ENCODE data around the gene TMPRSS12. TPM values are rescaled to one million over a fixed set of nuclear protein-coding genes. Genes with fewer than 3 reads are reported as not detected.
"Not testable (repeated sequence)": the region's sequence is repeated elsewhere in the genome, so short reads cannot be mapped to it uniquely, and the experiment has no call there.

The TMPRSS12 gene
- total RNA-seq, 1 experiment from 2014 or later, result not detected

DNA sequence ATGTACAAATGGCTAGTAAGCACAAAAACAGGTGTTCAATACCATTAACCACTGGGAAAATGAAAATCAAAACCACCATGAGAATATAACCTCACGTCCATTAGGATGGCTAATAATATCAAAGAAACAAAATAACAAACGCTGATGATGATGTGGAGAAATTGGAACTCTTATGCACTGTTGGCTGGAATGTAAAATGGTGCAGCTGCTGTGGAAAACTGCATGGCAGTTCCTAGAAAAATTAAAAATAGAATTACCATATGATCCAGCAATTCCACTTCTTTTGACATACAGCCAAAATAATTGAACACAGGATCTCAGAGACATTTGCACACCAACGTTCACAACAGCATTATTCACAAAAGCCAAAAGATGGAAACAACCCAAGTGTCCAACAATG, 51.5 kb downstream of the TMPRSS12 start:
- ATAC-seq, result no peak
- Histone ChIP-seq H3K4me2 (ENCODE audit: low read length) (no peak overlapping the region), H3K27ac (ENCODE audit: low read depth, low read length) (no peak overlapping the region), H3K9me2 (ENCODE audit: insufficient read depth) (no peaks in the 10 kb centered on the region), H3K27me3 (ENCODE audit: insufficient read depth, low read length) (no peaks in the 10 kb centered on the region), H4K20me1 (ENCODE audit: insufficient read depth) (no peaks in the 10 kb centered on the region), H3K79me2 (ENCODE audit: insufficient read depth, low read length) (no peaks in the 10 kb centered on the region), H3K36me3 (ENCODE audit: control insufficient read depth in 1 of 2, insufficient read depth in 2 of 2, low read length in 2 of 2) (no peaks in the 10 kb centered on the region), H3K4me3 (replicated peaks in 1 of 2; ENCODE audit: low read depth in 1 of 2, low read length in 2 of 2) (no peak overlapping the region), H3K9ac (ENCODE audit: low read length) (no peak overlapping the region), H3K9me3 (ENCODE audit: control insufficient read depth in 1 of 2, insufficient read depth in 1 of 2, low read depth in 1 of 2, low read length in 2 of 2) (no peaks in the 10 kb centered on the region), H3K4me1 (ENCODE audit: control insufficient read depth in 1 of 2, insufficient read depth in 2 of 2, low read length in 2 of 2) (no peaks in the 10 kb centered on the region), H2AFZ (ENCODE audit: low read depth, low read length, poor library complexity, severe bottlenecking) (no peak overlapping the region)
- intact Hi-C loops (cut with micrococcal nuclease), result no loop called here
- no peak for TF ChIP-seq ELF1 (IDR thresholded peaks at IDR 0.05; ENCODE audit: borderline replicate concordance, low read depth)
- TF ChIP-seq EZH2phosphoT487 (IDR thresholded peaks at IDR 0.05; ENCODE audit: borderline replicate concordance), result no peak
- TF ChIP-seq FOSL1 (IDR thresholded peaks at IDR 0.05; ENCODE audit: low read depth), result no peak
- no peak for TF ChIP-seq SIN3A (IDR thresholded peaks at IDR 0.05; ENCODE audit: low read depth)
- TF ChIP-seq SRF (IDR thresholded peaks at IDR 0.05; ENCODE audit: low read depth), result no peak
- TF ChIP-seq CEBPB (IDR thresholded peaks at IDR 0.05; ENCODE audit: low read depth), result no peak
- no peak for TF ChIP-seq ZBTB33 (IDR thresholded peaks at IDR 0.05; ENCODE audit: extremely low read depth, insufficient replicate concordance, low read length)
- no peak for TF ChIP-seq SP1 (IDR thresholded peaks at IDR 0.05; ENCODE audit: low read depth)
- BruUV-seq (replicated peaks), result no TSS peak
- ChIA-PET CTCF (no interaction called here), POLR2A (no interaction called here), RAD21 (ENCODE audit: low non-redundant PET in 1 of 2, low total read pairs in 2 of 2, uncharacterized antibody in 2 of 2, unreplicated experiment in 2 of 2) (no interaction called here)
- DNase-seq (ENCODE audit: low read depth, low spot score), result no peak

DNA sequence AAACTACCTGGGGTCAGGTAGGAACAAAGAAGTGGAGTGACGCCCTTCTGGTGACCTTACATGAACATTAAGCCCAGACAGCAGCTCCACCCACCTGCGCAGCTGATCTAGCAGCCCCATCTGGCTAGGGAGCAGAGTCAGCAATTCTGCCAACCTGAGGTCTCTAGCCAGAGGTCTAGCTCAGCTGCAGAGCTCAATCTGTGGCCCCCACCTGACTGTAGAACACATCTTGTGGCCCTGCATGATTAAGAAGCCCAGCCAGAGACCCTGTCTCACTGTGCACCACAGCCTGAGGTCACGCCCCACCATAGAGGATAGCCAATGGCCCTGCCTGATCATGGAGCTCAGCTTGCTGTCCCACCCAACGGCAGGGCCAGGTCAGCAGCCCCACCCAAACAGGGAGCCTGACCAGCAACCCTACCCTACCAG, 59.0 kb downstream of the TMPRSS12 start:
- no peak overlapping the region for H3K4me3 ChIP-seq (replicated peaks in 1 of 2; ENCODE audit: low read depth in 1 of 2, low read length in 2 of 2)
- intact Hi-C loops (cut with micrococcal nuclease), result no loop called here
- no peak overlapping the region for H3K27ac ChIP-seq (ENCODE audit: low read depth, low read length)
- H3K9me3 ChIP-seq (ENCODE audit: control insufficient read depth in 1 of 2, insufficient read depth in 1 of 2, low read depth in 1 of 2, low read length in 2 of 2), result no peaks in the 10 kb centered on the region
- no peak overlapping the region for H3K9ac ChIP-seq (ENCODE audit: low read length)
- BruUV-seq (replicated peaks), result no TSS peak
- H3K4me1 ChIP-seq (ENCODE audit: control insufficient read depth in 1 of 2, insufficient read depth in 2 of 2, low read length in 2 of 2), result no peaks in the 10 kb centered on the region
- no peaks in the 10 kb centered on the region for H3K79me2 ChIP-seq (ENCODE audit: insufficient read depth, low read length)
- TF ChIP-seq TCF7L2 (IDR thresholded peaks at IDR 0.05; ENCODE audit: borderline replicate concordance, extremely low read depth, insufficient read depth, insufficient read length) (no peak), FOSL1 (IDR thresholded peaks at IDR 0.05; ENCODE audit: low read depth) (no peak)
- ChIA-PET RAD21 (ENCODE audit: low non-redundant PET in 1 of 2, low total read pairs in 2 of 2, uncharacterized antibody in 2 of 2, unreplicated experiment in 2 of 2) (no interaction called here), CTCF (no interaction called here), POLR2A (no interaction called here)
- ATAC-seq, result no peak
- H4K20me1 ChIP-seq (ENCODE audit: insufficient read depth), result no peaks in the 10 kb centered on the region
- H3K9me2 ChIP-seq (ENCODE audit: insufficient read depth), result no peaks in the 10 kb centered on the region
- H3K4me2 ChIP-seq (ENCODE audit: low read length), result no peak overlapping the region
- H3K27me3 ChIP-seq (ENCODE audit: insufficient read depth, low read length), result no peaks in the 10 kb centered on the region
- no peaks in the 10 kb centered on the region for H3K36me3 ChIP-seq (ENCODE audit: control insufficient read depth in 1 of 2, insufficient read depth in 2 of 2, low read length in 2 of 2)
- DNase-seq (ENCODE audit: low read depth, low spot score), result no peak
- H2AFZ ChIP-seq (ENCODE audit: low read depth, low read length, poor library complexity, severe bottlenecking), result no peak overlapping the region

DNA sequence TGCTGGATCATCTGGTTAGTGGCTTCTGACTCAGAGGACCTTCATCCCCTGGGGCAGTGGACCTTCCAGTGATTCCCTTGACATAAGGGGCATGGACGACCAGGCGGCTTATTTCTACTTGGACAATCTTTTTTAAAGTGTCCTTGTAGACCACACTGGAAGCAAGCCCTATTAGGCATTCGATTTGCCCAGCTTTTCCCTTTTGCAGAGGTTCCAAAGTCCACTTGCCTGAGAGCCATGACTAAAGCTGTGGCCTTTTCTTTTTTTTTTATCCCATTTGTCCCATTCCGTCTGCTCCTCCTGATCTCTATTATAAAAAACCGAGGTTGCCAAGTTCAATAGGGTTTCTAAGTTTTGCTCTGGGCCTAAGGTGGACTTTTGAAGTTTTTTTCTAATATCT, 65.8 kb downstream of the TMPRSS12 start:
- intact Hi-C loops (cut with micrococcal nuclease); H3K4me3 ChIP-seq (replicated peaks in 1 of 2; ENCODE audit: low read depth in 1 of 2, low read length in 2 of 2); H3K27me3 ChIP-seq (ENCODE audit: insufficient read depth, low read length); H3K9ac ChIP-seq (ENCODE audit: low read length); H3K4me1 ChIP-seq (ENCODE audit: control insufficient read depth in 1 of 2, insufficient read depth in 2 of 2, low read length in 2 of 2); DNase-seq (ENCODE audit: low read depth, low spot score); H3K9me2 ChIP-seq (ENCODE audit: insufficient read depth); H3K79me2 ChIP-seq (ENCODE audit: insufficient read depth, low read length); H3K36me3 ChIP-seq (ENCODE audit: control insufficient read depth in 1 of 2, insufficient read depth in 2 of 2, low read length in 2 of 2); POLR2A ChIA-PET; RAD21 ChIA-PET (ENCODE audit: low non-redundant PET in 1 of 2, low total read pairs in 2 of 2, uncharacterized antibody in 2 of 2, unreplicated experiment in 2 of 2); CTCF ChIA-PET; H3K4me2 ChIP-seq (ENCODE audit: low read length); H3K27ac ChIP-seq (ENCODE audit: low read depth, low read length); BruUV-seq (replicated peaks); H3K9me3 ChIP-seq (ENCODE audit: control insufficient read depth in 1 of 2, insufficient read depth in 1 of 2, low read depth in 1 of 2, low read length in 2 of 2); H2AFZ ChIP-seq (ENCODE audit: low read depth, low read length, poor library complexity, severe bottlenecking); H4K20me1 ChIP-seq (ENCODE audit: insufficient read depth); ATAC-seq: not testable (repeated sequence)

All from HCT116 (cell line).